Loucy (cell line): ENCODE measurements around the gene NOTO.

ENCODE experiments used
- H2AFZ ChIP-seq: fragments of 200-600 bp; sonication (generic); 2 replicates; pipeline ENCODE4 v1.6.0; 2016; ENCODE audit warnings: antibody characterized with exemption, mild to moderate bottlenecking, low read length, moderate library complexity
- H3F3A ChIP-seq: fragments of 200-600 bp; 2 replicates; pipeline ENCODE4 v1.6.0; 2016; ENCODE audit warnings: antibody characterized with exemption, low read depth, mild to moderate bottlenecking
- H3K27me3 ChIP-seq: fragments of 200-600 bp; sonication (generic); 2 replicates; pipeline ENCODE4 v1.6.1; 2014; ENCODE audit warnings: low read length, mild to moderate bottlenecking; ENCODE audit not compliant: insufficient read depth, poor library complexity, severe bottlenecking
- H3K36me3 ChIP-seq: fragments of 200-600 bp; sonication (generic); 2 replicates; pipeline ENCODE4 v1.6.1; 2016; ENCODE audit warnings: low read length; ENCODE audit not compliant: insufficient read depth
- H3K4me1 ChIP-seq: fragments of 200-600 bp; sonication (generic); 2 replicates; pipeline ENCODE4 v1.5.1; 2014; ENCODE audit warnings: low read length, mild to moderate bottlenecking; ENCODE audit not compliant: insufficient read depth, poor library complexity, severe bottlenecking
- H3K4me2 ChIP-seq: fragments of 200-600 bp; sonication (generic); 2 replicates; pipeline ENCODE4 v1.6.0; 2014; ENCODE audit warnings: antibody characterized with exemption, low read length, low read depth, mild to moderate bottlenecking; ENCODE audit not compliant: poor library complexity, severe bottlenecking
- H3K4me3 ChIP-seq: fragments of 200-600 bp; sonication (generic); 2 replicates; pipeline ENCODE4 v1.5.1; 2014; ENCODE audit warnings: low read length, mild to moderate bottlenecking, mixed read lengths; ENCODE audit not compliant: poor library complexity, severe bottlenecking
- H3K79me2 ChIP-seq: fragments of 200-600 bp; sonication (generic); 2 replicates; pipeline ENCODE4 v1.6.1; 2014; ENCODE audit warnings: low read length; ENCODE audit not compliant: insufficient read depth
- H3K9ac ChIP-seq: fragments of 200-600 bp; sonication (generic); 2 replicates; pipeline ENCODE4 v1.6.0; 2014; ENCODE audit warnings: mild to moderate bottlenecking, low read depth, low read length, moderate library complexity; ENCODE audit not compliant: poor library complexity, severe bottlenecking
- H3K9me2 ChIP-seq: fragments of 200-600 bp; sonication (generic); replicated peaks from 2 replicates; pipeline ENCODE4 v1.6.1; 2016; ENCODE audit warnings: low read depth, low read length, mixed read lengths
- H3K9me3 ChIP-seq: fragments of 200-600 bp; sonication (generic); 2 replicates; pipeline ENCODE4 v1.6.1; 2014; ENCODE audit warnings: mild to moderate bottlenecking, antibody characterized with exemption, low read length, low read depth; ENCODE audit not compliant: insufficient read depth
- H4K20me1 ChIP-seq: fragments of 200-600 bp; sonication (generic); 2 replicates; pipeline ENCODE4 v1.6.0; 2014; ENCODE audit warnings: antibody characterized with exemption, low read length, mild to moderate bottlenecking; ENCODE audit not compliant: insufficient read depth, poor library complexity, severe bottlenecking
- EZH2phosphoT487 ChIP-seq: fragments of 200-600 bp; IDR thresholded peaks from 2 replicates; pipeline ENCODE4 v1.6.1; 2018; ENCODE audit warnings: antibody characterized with exemption, mild to moderate bottlenecking, moderate library complexity, borderline replicate concordance
- TF ChIP-seq, protein P1 (sequence below): fragments of 200-600 bp; sonication (generic); conservative IDR thresholded peaks from 2 replicates; pipeline ENCODE4 v1.5.1; 2014; ENCODE audit warnings: mild to moderate bottlenecking, antibody characterized with exemption, low read length

NOTO gene

DNA sequence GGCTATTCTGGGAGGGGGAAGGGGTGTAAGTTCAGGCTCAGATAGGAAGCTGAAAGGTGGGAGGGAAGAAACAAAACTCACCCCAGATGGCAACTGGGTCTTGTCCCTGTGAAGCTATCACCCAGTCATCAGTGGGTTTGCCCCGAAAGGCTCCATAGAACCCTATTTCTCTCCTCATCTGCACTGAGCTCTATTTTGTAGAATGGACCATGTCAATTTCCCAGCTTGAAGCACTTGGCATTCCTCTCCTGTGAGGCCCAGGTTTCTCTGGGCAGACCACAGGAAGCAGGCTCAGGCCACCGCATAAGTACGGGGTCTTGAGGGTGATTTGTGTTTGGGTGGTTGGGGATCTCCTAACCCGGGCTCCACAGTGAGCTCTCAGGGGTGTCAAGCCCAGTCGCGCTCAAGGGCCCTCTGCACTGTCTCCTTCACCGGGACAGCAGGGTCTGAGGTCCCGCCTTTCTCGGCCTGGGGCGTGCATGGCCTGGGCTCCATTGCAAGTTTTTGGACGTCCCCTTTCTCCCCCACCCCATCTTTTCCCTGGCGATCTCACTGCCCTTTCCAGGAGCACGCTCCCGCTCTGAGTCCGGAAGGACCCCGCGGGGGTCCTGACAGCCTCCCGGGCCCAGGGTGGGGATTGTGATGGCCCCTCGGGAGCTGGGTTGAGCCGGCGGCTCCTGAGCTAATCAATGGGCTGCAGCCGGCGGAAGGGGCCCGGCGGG is 27.3 kb upstream of the NOTO start:
- Histone ChIP-seq H3K36me3 (no peaks in the 10 kb centered on the region), H3K4me1 (peaks cover 13% of the 10 kb centered on the region), H3F3A (no peaks in the 10 kb centered on the region), H3K9me3 (no peaks in the 10 kb centered on the region), H3K9me2 (no peaks in the 10 kb centered on the region), H3K27me3 (no peaks in the 10 kb centered on the region), H3K4me2 (no peak overlapping the region), H3K79me2 (no peaks in the 10 kb centered on the region), H3K9ac (no peak overlapping the region), H3K4me3 (no peak overlapping the region), H4K20me1 (no peaks in the 10 kb centered on the region), H2AFZ (no peak overlapping the region)
- no peak for TF ChIP-seq EZH2phosphoT487
- TF ChIP-seq, protein P1, sequence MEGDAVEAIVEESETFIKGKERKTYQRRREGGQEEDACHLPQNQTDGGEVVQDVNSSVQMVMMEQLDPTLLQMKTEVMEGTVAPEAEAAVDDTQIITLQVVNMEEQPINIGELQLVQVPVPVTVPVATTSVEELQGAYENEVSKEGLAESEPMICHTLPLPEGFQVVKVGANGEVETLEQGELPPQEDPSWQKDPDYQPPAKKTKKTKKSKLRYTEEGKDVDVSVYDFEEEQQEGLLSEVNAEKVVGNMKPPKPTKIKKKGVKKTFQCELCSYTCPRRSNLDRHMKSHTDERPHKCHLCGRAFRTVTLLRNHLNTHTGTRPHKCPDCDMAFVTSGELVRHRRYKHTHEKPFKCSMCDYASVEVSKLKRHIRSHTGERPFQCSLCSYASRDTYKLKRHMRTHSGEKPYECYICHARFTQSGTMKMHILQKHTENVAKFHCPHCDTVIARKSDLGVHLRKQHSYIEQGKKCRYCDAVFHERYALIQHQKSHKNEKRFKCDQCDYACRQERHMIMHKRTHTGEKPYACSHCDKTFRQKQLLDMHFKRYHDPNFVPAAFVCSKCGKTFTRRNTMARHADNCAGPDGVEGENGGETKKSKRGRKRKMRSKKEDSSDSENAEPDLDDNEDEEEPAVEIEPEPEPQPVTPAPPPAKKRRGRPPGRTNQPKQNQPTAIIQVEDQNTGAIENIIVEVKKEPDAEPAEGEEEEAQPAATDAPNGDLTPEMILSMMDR: no peak

DNA sequence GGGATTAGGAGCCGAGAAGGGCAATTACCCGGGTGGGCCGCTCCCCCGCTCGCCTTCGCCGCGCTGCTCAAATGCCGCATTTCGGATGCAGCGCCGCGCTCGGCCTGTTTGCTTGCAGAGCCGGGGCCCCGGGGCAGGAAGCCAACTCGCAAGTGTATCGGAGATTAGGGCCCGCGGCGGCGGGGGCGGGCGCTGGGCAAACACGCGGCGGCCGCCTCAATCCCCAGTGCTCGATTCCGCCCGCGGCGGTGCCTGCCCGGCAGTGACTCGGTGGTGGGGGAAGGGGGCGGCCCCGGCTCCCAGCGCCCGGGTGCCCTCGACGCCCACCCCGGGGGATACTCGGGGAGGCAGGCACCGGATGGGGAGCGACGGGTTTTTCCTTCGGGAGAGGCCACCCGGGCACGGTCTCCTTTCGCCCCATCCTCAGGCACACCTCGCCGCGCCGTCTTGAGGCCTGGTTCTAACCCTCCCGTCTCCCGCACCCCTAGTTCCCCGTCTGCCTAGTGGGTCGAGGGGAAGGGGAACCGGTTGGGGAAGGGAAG is 26.6 kb upstream of the NOTO start:
- TF ChIP-seq, protein P1: no peak
- Histone ChIP-seq H3K4me3 (no peak overlapping the region), H3K9me2 (no peaks in the 10 kb centered on the region), H4K20me1 (no peaks in the 10 kb centered on the region), H2AFZ (no peak overlapping the region), H3K4me2 (no peak overlapping the region), H3K9me3 (no peaks in the 10 kb centered on the region), H3K79me2 (no peaks in the 10 kb centered on the region), H3F3A (no peaks in the 10 kb centered on the region), H3K36me3 (no peaks in the 10 kb centered on the region), H3K4me1 (peaks cover 13% of the 10 kb centered on the region), H3K27me3 (no peaks in the 10 kb centered on the region), H3K9ac (no peak overlapping the region)

DNA sequence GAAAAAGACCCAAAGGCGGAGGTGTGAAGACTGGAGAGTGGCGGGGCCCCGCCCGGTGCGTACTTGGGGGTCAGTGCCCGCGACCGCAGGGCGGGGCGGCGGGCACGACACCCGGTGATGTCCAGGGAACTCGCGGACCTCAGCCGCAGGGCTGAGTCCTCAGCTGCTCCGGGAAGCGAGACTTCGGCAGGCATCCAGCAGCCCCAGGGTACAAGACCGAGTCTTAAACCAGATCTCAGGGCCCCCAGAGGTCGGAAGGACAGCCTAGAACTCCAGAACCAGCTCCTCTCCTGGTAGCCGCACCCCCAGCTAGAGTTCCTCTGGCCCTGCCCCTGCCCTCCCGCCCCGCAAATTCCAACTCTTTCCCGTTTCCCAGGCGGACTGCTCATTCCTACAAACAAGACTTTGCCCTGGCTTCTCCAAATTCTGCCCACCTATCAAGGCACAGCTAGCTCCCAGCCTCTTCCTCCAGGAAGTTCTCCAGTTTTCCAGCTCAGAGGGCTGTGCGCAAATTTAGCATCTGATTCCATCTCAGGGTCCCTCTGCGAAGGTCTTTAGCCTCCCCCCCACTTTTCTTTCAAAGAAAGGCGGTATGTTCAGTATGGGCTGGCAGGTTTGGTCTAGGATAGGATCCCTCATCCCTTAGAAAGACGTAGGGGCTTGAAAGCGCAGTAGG is 26.0 kb upstream of the NOTO start:
- Histone ChIP-seq H3K36me3 (no peaks in the 10 kb centered on the region), H3K27me3 (no peaks in the 10 kb centered on the region), H2AFZ (0 out of 2 replicates have a peak overlapping the region, but pooled peaks have one; percentile 95), H3K79me2 (no peaks in the 10 kb centered on the region), H3K9me2 (no peaks in the 10 kb centered on the region), H3K4me1 (peaks cover 13% of the 10 kb centered on the region), H3K4me3 (no peak overlapping the region), H3K9ac (peak overlapping the region; percentile 71), H4K20me1 (no peaks in the 10 kb centered on the region), H3K9me3 (no peaks in the 10 kb centered on the region), H3F3A (no peaks in the 10 kb centered on the region), H3K4me2 (peak overlapping the region; percentile 90)
- TF ChIP-seq, protein P1: no peak
- no peak for TF ChIP-seq EZH2phosphoT487
